Choroid plexus epithelial cell (primary cell): Measurements from ENCODE around the gene GSC.
A peak's percentile ranks its signal among the peaks of the same experiment; 100 is the strongest.

ENCODE experiments used
- DNase-seq: peaks from one replicate; pipeline ENCODE4 v3.0.0-alpha.2; 2010; ENCODE audit warnings: low read depth
- H3K4me3 ChIP-seq: 2 replicates; pipeline ENCODE4 v1.5.1; 2011; ENCODE audit warnings: low read depth, mild to moderate bottlenecking, control low read depth, low read length, moderate library complexity
- CTCF ChIP-seq: conservative IDR thresholded peaks from 2 replicates; pipeline ENCODE4 v1.5.1; 2011; ENCODE audit warnings: low read depth, mild to moderate bottlenecking, control low read depth, inconsistent platforms, low read length, moderate library complexity

GSC gene

GRCh38 chr14:94754391-94754942 lies 15.4 kb downstream of the GSC start:
- H3K4me3 ChIP-seq, result no peak overlapping the region
- DNase-seq, result no peak
- no peak for TF ChIP-seq CTCF

- TF ChIP-seq CTCF, result no peak
- DNase-seq, result no peak
- no peak overlapping the region for H3K4me3 ChIP-seq
Observed at GRCh38 chr14:94752591-94753436, 17.1 kb downstream of the GSC start.

- no peak overlapping the region for H3K4me3 ChIP-seq
- no peak for DNase-seq
- no peak for TF ChIP-seq CTCF
Observed at GRCh38 chr14:94751956-94752355, 18.0 kb downstream of the GSC start.

- DNase-seq, result no peak
- H3K4me3 ChIP-seq, result no peak overlapping the region
- TF ChIP-seq CTCF, result no peak
Observed at GRCh38 chr14:94751321-94751720, 18.6 kb downstream of the GSC start.

- no peak for TF ChIP-seq CTCF
- no peak for DNase-seq
- H3K4me3 ChIP-seq, result no peak overlapping the region
Observed at GRCh38 chr14:94750371-94750770, 19.5 kb downstream of the GSC start.

GRCh38 chr14:94748667-94749347 lies 21.1 kb downstream of the GSC start:
- H3K4me3 ChIP-seq, result no peak overlapping the region
- DNase-seq, result peak; percentile 51

More at GRCh38 chr14:94748667-94749347, 21.1 kb downstream of the GSC start:
- TF ChIP-seq CTCF, result peak; percentile 87
